ENCODE results near the gene WNT9B. TPM values are rescaled to one million over a fixed set of nuclear protein-coding genes. Genes with fewer than 3 reads are reported as not detected.

The WNT9B gene
- total and polyA plus RNA-seq, 12 donors: 0.18 to 2.4 (median 0.35) TPM

DNA sequence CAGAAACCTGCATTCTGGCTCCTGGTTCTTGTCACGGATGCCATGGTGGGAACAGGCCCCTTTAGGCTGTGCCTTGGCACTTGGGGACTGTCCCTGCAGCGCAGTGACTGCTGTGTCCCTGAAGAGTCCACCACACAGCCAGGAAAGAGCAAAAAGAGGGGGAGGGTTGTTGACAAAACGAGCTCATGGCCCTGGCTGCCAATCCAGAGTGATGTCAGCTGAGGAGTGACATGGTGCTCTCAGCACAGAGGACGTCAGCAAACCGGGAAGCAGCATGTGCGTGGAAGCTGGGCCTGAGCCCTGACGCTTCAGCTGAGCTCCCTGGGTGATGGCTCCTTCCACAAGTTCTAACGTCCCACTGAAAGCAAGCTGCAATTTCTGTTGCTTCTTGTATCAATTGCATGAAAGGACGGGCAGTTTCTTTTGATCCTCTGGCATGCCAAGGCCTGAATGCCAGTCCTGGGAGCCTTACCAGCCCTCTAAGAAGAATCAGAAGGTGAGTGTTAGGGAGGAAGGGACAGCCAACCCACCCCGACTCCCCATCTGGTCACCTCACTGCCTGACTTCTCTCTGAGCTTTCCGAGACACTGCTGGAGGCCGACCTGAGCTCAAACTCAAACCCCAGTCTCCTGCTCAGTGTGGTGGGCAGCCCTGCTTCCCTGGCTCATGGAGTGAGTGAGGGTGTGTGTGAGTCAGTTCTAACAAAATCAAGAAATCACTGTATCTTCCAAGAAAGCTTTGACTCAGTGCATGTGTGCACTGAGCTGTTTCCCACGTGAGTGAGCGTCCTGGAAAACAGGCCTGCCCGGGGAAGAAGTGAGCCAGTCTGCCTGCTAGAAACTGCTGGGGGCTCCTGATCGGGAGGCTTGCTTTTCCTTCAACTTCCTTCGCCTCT, 18.2 kb upstream of the WNT9B start:
- TF ChIP-seq, protein P1, sequence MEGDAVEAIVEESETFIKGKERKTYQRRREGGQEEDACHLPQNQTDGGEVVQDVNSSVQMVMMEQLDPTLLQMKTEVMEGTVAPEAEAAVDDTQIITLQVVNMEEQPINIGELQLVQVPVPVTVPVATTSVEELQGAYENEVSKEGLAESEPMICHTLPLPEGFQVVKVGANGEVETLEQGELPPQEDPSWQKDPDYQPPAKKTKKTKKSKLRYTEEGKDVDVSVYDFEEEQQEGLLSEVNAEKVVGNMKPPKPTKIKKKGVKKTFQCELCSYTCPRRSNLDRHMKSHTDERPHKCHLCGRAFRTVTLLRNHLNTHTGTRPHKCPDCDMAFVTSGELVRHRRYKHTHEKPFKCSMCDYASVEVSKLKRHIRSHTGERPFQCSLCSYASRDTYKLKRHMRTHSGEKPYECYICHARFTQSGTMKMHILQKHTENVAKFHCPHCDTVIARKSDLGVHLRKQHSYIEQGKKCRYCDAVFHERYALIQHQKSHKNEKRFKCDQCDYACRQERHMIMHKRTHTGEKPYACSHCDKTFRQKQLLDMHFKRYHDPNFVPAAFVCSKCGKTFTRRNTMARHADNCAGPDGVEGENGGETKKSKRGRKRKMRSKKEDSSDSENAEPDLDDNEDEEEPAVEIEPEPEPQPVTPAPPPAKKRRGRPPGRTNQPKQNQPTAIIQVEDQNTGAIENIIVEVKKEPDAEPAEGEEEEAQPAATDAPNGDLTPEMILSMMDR (IDR thresholded peaks at IDR 0.05): no peak
- Histone ChIP-seq H3K4me1 (peaks cover 0 to 6% (median 0%) of the 10 kb centered on the region in 9 donors), H3K36me3 (no peaks in the 10 kb centered on the region), H3K27ac (no peak overlapping the region), H3K4me3 (no peak overlapping the region), H3K27me3 (peaks cover 0 to 11% (median 0%) of the 10 kb centered on the region in 7 donors), H3K9me3 (no peaks in the 10 kb centered on the region)
- intact Hi-C loops (cut with DNase I): loop anchor here in 3 of 10 donors (5.0 to 10.0 kb wide), 3 partner anchors 36 to 838 kb away; partner anchors contain the start of gene STH (in 1 of the 3)
- WGBS, 2 donors: 53 to 54% methylated on average over 17 of the region's 17 CpGs
- DNase-seq (peak in 1 of 2 donors; percentile 25), ATAC-seq (peak in 6 of 8 donors; percentile 69 to 89 (median 75))

DNA sequence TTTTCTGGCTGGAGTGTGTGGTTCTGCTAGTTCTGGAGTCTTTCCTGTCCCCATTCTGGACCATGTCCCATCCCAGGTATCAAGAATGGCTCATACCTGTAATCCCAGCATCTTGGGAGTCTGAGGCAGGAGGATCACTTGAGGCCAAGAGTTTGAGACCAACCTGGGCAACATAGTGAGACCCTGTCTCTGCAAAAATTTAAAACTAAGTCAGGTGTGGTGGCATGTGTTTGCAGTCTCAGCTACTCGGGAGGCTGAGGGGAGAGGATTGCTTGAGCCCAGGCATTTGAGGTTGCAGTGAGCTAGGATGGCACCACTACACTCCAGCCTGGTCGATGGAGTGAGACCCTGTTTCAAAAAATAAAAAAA, 17.6 kb upstream of the WNT9B start:
- Histone ChIP-seq H3K4me1 (peaks cover 0 to 6% (median 0%) of the 10 kb centered on the region in 9 donors), H3K9me3 (no peaks in the 10 kb centered on the region), H3K36me3 (no peaks in the 10 kb centered on the region), H3K27me3 (peaks cover 0 to 9% (median 0%) of the 10 kb centered on the region in 7 donors), H3K4me3 (no peak overlapping the region), H3K27ac (no peak overlapping the region)
- WGBS, 2 donors: 88 to 94% methylated on average over 2 of the region's 2 CpGs
- TF ChIP-seq, protein P1 (IDR thresholded peaks at IDR 0.05): no peak
- ATAC-seq: no peak
- no peak for DNase-seq
- intact Hi-C loops (cut with DNase I): loop anchor here in 3 of 10 donors (5.0 to 10.0 kb wide), 3 partner anchors 37 to 839 kb away; partner anchors contain the start of gene STH (in 1 of the 3)

DNA sequence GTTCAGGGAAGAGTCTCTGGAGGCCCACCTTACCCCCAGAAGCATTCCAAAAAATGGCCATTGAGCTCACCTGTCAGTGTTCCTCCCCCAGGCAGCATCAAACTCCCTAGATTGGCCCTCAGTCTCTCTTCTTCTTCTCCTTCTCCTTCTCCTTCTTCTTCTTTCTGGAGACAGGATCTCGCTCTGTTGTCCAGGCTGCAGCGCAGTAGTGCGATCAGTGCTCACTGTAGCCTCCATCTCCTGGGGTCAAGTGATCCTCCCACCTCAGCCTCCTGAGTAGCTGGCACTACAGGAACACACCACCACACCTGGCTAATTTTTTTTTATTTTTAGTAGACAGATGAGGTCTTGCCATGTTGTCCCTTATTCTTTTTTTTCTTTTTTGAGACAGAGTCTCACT, 16.5 kb upstream of the WNT9B start:
- 96 to 98% methylated on average over 3 of the region's 3 CpGs for WGBS, 2 donors
- no peak overlapping the region for H3K4me3 ChIP-seq
- DNase-seq: no peak
- H3K27me3 ChIP-seq: peaks cover 0 to 9% (median 0%) of the 10 kb centered on the region in 7 donors
- no peak overlapping the region for H3K27ac ChIP-seq
- TF ChIP-seq, protein P1 (IDR thresholded peaks at IDR 0.05): no peak
- no peak for ATAC-seq
- intact Hi-C loops (cut with DNase I): loop anchor here in 3 of 10 donors (5.0 to 10.0 kb wide), 3 partner anchors 38 to 840 kb away; partner anchors contain the start of gene STH (in 1 of the 3)
- no peaks in the 10 kb centered on the region for H3K36me3 ChIP-seq
- no peaks in the 10 kb centered on the region for H3K9me3 ChIP-seq
- H3K4me1 ChIP-seq: peaks cover 0 to 6% (median 0%) of the 10 kb centered on the region in 9 donors

DNA sequence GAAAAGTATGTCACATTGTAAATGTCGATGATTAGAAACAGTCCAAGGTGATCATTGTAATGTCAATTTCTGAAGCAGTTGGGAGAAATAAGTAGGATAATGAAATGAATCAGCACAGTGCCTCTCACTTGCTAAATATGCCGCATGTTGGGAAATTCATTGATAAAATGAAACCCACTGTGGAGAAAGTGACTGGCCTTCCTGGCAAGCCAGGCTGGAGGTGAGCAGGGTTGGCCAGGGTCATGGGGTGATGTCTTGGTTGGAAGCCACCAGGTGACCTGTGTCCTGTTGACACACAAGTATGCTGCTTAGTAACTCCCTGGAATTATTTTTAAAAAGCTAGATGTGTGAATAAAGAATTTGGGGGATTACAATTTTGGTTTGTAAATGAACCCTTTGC, 14.9 kb upstream of the WNT9B start:
- intact Hi-C loops (cut with DNase I): loop anchor here in 2 of 10 donors (10.0 kb wide), 2 partner anchors 52 to 842 kb away; partner anchors contain the start of gene STH (in 1 of the 2)
- WGBS, 2 donors: 71 to 84% methylated on average over 2 of the region's 2 CpGs

More for the DNA sequence above, 14.9 kb upstream of the WNT9B start:
- peaks cover 0 to 8% (median 0%) of the 10 kb centered on the region in 9 donors for H3K4me1 ChIP-seq
- H3K27me3 ChIP-seq: peaks cover 4 to 22% (median 16%) of the 10 kb centered on the region in 7 donors
- H3K9me3 ChIP-seq: no peaks in the 10 kb centered on the region
- H3K4me3 ChIP-seq: no peak overlapping the region
- DNase-seq (no peak), ATAC-seq (no peak)
- no peak overlapping the region for H3K27ac ChIP-seq
- H3K36me3 ChIP-seq: no peaks in the 10 kb centered on the region
- TF ChIP-seq, protein P1 (IDR thresholded peaks at IDR 0.05): no peak

All from heart right ventricle (tissue), 16 donors.